ENCODE data around the gene CELF3.

Gene CELF3

DNA sequence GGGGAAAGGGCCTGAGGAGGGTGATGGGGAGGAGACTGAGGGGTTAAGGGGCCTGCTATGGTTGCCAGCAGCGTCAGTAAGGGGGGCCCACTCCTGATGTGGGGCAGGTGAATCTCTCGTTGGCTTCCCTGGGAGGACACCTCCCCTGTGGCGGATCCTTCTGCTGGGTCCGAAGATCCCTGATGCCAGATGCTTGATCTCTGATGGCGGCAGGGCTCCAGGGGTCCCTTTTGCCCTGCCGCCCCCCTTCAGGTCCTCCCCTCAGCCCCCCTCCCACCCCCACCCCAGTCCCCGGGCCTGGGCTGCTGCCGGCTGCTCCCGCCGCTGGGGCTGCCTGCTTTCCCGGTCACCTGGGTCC lies 219 bp downstream of the CELF3 start:
- no peak for DNase-seq (ENCODE audit: extremely low spot score)
- CTCF ChIA-PET: interaction anchor here (0.6 to 0.7 kb wide), 2 partner anchors 18 to 26 kb away, joined by 3 to 5 read pairs; no protein-coding TSS in a partner anchor
- TF ChIP-seq ARNT (IDR thresholded peaks at IDR 0.05): no peak
- no peak for TF ChIP-seq FOXK2 (IDR thresholded peaks at IDR 0.05)
- TF ChIP-seq CTBP1 (IDR thresholded peaks at IDR 0.05; ENCODE audit: borderline replicate concordance): no peak
- no peak for TF ChIP-seq SP1 (IDR thresholded peaks at IDR 0.05)
- no peak for TF ChIP-seq ELF4 (IDR thresholded peaks at IDR 0.05)
- TF ChIP-seq SUZ12 (IDR thresholded peaks at IDR 0.05): no peak
- TF ChIP-seq, protein P1, sequence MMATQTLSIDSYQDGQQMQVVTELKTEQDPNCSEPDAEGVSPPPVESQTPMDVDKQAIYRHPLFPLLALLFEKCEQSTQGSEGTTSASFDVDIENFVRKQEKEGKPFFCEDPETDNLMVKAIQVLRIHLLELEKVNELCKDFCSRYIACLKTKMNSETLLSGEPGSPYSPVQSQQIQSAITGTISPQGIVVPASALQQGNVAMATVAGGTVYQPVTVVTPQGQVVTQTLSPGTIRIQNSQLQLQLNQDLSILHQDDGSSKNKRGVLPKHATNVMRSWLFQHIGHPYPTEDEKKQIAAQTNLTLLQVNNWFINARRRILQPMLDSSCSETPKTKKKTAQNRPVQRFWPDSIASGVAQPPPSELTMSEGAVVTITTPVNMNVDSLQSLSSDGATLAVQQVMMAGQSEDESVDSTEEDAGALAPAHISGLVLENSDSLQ (IDR thresholded peaks at IDR 0.05): no peak
- TF ChIP-seq NFRKB (IDR thresholded peaks at IDR 0.05): no peak
- no peak for TF ChIP-seq ZNF384 (IDR thresholded peaks at IDR 0.05)
- TF ChIP-seq FOXA1 (IDR thresholded peaks at IDR 0.05): no peak
- TF ChIP-seq LEF1 (IDR thresholded peaks at IDR 0.05; ENCODE audit: borderline replicate concordance): no peak
- TF ChIP-seq L3MBTL2 (conservative IDR thresholded peaks at IDR 0.05): no peak
- no peak for TF ChIP-seq FOXM1 (IDR thresholded peaks at IDR 0.05; ENCODE audit: borderline replicate concordance)
- no peak for TF ChIP-seq TARDBP (IDR thresholded peaks at IDR 0.05)
- no peak for TF ChIP-seq BHLHE40 (IDR thresholded peaks at IDR 0.05; ENCODE audit: borderline replicate concordance)
- no peak for TF ChIP-seq HDGF (IDR thresholded peaks at IDR 0.05; ENCODE audit: borderline replicate concordance)
- POLR2A ChIA-PET: no interaction called here

DNA sequence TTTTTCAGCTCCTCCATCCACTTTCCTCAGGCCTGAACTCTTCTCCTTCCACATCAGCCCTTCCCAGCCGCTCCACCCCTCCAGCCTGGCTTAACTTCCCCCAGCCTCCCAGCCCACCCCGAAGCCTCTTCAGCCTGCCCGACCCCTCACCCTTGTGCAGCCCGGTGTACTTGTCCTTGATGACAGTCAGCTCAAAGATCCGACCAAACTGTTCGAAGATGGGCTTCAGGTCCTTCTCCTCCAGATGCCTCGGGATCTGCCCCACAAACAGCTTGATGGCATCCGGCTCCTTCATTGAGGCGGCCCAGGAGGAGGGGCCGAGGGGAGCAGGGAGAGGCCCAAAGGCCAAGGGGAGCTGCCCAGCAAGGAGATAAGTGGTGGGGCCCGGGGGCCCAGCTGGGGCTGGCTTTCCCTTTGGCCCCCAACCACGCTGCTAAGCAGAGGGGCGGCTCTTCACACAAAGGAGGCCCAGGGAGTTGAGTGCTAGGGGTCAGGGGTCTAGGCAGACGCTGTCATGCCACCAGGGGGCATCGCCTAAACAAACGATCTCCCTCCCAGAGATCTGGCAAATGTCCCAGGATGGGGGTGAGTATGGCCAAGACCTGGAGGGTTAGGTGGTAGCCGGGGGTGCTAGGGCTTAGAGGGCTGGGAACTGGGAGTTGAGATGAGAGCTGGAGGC lies 738 bp downstream of the CELF3 start:
- ChIA-PET POLR2A (interaction anchor here (0.9 kb wide), 1 partner anchor 17 kb away, joined by 3 read pairs; no protein-coding TSS in a partner anchor), CTCF (interaction anchor here (0.6 to 0.7 kb wide), 2 partner anchors 18 to 26 kb away, joined by 3 to 5 read pairs; no protein-coding TSS in a partner anchor)
- TF ChIP-seq FOXM1 (IDR thresholded peaks at IDR 0.05; ENCODE audit: borderline replicate concordance) (no peak), SP1 (IDR thresholded peaks at IDR 0.05) (no peak), ARNT (IDR thresholded peaks at IDR 0.05) (no peak)
- DNase-seq (ENCODE audit: extremely low spot score): peak; percentile 42

DNA sequence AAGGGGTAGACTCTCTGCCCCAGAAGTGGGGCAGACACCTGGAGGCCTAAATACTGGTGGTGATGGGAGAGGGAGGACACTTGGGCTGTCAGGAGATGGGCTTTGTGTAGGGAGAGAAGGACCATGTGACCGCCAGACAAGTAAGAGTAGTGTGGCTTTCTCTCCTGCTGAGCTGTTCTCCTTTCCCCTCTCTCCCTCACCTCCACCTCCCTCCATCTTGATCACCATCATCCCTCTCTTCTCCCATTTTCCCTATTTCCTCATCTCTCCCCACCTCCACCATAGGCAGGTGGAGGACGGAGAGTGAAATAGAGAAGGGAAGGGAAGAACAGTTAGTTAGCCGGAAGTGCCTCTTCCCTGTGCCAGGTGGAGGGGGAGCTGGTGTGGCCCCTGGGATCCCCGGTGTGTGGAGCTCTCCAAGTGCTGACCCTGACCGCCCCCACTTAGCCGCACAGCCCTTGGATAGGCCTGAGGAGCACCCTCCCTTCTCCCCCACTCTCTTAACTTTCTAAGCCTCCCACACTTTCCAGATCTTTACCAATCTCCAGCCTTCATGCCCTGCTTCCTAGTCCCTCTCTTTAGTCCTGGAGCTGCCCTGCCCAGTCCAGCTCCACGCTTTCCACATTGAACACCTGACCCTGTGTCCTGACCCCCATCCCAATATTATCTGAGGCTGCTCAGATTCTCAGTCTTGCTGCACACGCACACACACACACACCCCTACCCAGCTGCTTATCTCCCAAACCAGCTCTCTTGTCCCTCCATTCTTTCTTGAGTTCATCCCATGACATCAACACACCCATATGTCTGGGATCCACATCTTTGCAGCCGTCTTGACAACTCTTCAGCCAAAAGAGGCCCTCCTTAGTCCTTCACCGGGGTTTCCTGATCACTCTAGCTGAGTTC lies 1.5 kb downstream of the CELF3 start:
- DNase-seq (ENCODE audit: extremely low spot score): no peak
- CTCF ChIA-PET: no interaction called here
- POLR2A ChIA-PET: interaction anchor here (0.9 kb wide), 1 partner anchor 16 kb away, joined by 3 read pairs; no protein-coding TSS in a partner anchor
- TF ChIP-seq TARDBP (IDR thresholded peaks at IDR 0.05) (no peak), NFRKB (IDR thresholded peaks at IDR 0.05) (no peak), SP1 (IDR thresholded peaks at IDR 0.05) (no peak), ARNT (IDR thresholded peaks at IDR 0.05) (no peak), LEF1 (IDR thresholded peaks at IDR 0.05; ENCODE audit: borderline replicate concordance) (no peak), ZNF384 (IDR thresholded peaks at IDR 0.05) (no peak), FOXA1 (IDR thresholded peaks at IDR 0.05) (no peak), ELF4 (IDR thresholded peaks at IDR 0.05) (no peak), L3MBTL2 (conservative IDR thresholded peaks at IDR 0.05) (no peak), CTBP1 (IDR thresholded peaks at IDR 0.05; ENCODE audit: borderline replicate concordance) (no peak), SUZ12 (IDR thresholded peaks at IDR 0.05) (no peak), HDGF (IDR thresholded peaks at IDR 0.05; ENCODE audit: borderline replicate concordance) (no peak), BHLHE40 (IDR thresholded peaks at IDR 0.05; ENCODE audit: borderline replicate concordance) (no peak), FOXK2 (IDR thresholded peaks at IDR 0.05) (no peak), FOXM1 (IDR thresholded peaks at IDR 0.05; ENCODE audit: borderline replicate concordance) (no peak)
- TF ChIP-seq, protein P1 (IDR thresholded peaks at IDR 0.05): no peak

DNA sequence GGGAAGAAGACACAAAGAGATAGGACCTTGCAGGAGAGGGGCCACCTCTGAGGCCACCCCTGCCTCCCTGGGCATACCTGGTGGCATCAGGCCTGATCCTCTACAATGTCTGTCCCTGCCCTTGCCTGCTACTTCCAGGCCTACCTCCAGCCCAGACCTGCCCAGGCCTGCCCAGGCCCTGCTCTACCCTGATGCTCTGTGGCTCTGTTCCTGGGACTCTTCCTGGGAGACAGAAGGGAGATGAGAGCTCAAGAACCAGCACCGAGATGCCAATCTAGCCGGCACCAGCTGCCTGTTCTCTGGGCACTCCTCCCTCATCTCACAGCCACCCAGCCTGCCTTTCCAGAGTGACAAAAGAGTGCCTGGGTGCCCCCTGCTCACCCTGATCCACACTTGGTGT lies 2.7 kb downstream of the CELF3 start:
- no peak for DNase-seq (ENCODE audit: extremely low spot score)
- CTCF ChIA-PET: no interaction called here
- POLR2A ChIA-PET: no interaction called here
- TF ChIP-seq FOXK2 (IDR thresholded peaks at IDR 0.05) (no peak), SP1 (IDR thresholded peaks at IDR 0.05) (no peak), ZNF384 (IDR thresholded peaks at IDR 0.05) (no peak), SUZ12 (IDR thresholded peaks at IDR 0.05) (no peak), TARDBP (IDR thresholded peaks at IDR 0.05) (no peak), NFRKB (IDR thresholded peaks at IDR 0.05) (no peak), FOXM1 (IDR thresholded peaks at IDR 0.05; ENCODE audit: borderline replicate concordance) (no peak), FOXA1 (IDR thresholded peaks at IDR 0.05) (no peak), ARNT (IDR thresholded peaks at IDR 0.05) (no peak), BHLHE40 (IDR thresholded peaks at IDR 0.05; ENCODE audit: borderline replicate concordance) (no peak), CTBP1 (IDR thresholded peaks at IDR 0.05; ENCODE audit: borderline replicate concordance) (no peak)

DNA sequence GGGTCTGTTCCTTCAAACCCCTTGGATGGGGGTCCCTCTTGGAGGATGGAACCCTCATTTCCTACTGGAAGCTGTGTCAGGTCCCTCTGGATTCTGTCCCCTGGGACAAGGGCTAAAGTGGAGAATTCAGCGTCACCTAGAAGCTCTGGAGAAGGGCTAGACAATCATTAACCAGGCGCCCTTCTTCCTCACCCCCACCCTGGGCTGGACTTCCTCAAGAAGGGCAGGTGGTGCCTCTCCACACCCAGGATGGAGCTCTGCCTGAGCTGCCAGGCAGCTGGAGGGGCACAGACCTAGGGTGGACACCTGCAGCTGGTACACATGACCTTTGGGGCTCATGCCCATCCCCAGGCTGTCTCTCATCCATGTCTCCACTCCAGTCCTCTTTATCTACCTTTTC lies 3.6 kb downstream of the CELF3 start:
- ChIA-PET POLR2A (no interaction called here), CTCF (no interaction called here)
- no peak for DNase-seq (ENCODE audit: extremely low spot score)
- TF ChIP-seq, protein P1 (IDR thresholded peaks at IDR 0.05): no peak
- TF ChIP-seq ZNF384 (IDR thresholded peaks at IDR 0.05) (no peak), TARDBP (IDR thresholded peaks at IDR 0.05) (no peak), SP1 (IDR thresholded peaks at IDR 0.05) (no peak), FOXM1 (IDR thresholded peaks at IDR 0.05; ENCODE audit: borderline replicate concordance) (no peak), FOXK2 (IDR thresholded peaks at IDR 0.05) (no peak), HDGF (IDR thresholded peaks at IDR 0.05; ENCODE audit: borderline replicate concordance) (no peak), BHLHE40 (IDR thresholded peaks at IDR 0.05; ENCODE audit: borderline replicate concordance) (no peak), ARNT (IDR thresholded peaks at IDR 0.05) (no peak), ELF4 (IDR thresholded peaks at IDR 0.05) (no peak), L3MBTL2 (conservative IDR thresholded peaks at IDR 0.05) (no peak), CTBP1 (IDR thresholded peaks at IDR 0.05; ENCODE audit: borderline replicate concordance) (no peak), NFRKB (IDR thresholded peaks at IDR 0.05) (no peak), LEF1 (IDR thresholded peaks at IDR 0.05; ENCODE audit: borderline replicate concordance) (no peak), SUZ12 (IDR thresholded peaks at IDR 0.05) (no peak), FOXA1 (IDR thresholded peaks at IDR 0.05) (no peak)
